HepG2 (cell line): ENCODE data around the gene FUT3. TPM values are rescaled to one million over a fixed set of nuclear protein-coding genes. Genes with fewer than 3 reads are reported as not detected.

Experiments
- CREB1 ChIP-seq, 2 experiments: fragments of 450-650 bp in 1 of 2; IDR thresholded peaks; 2 replicates each; pipeline ENCODE4 v1.6.1; 2016 to 2017; ENCODE audit warnings: control low read depth in 1 of 2, mild to moderate bottlenecking in 1 of 2, missing compliant biosample characterization in 1 of 2, missing genetic modification characterization in 1 of 2
- DMAP1 ChIP-seq: IDR thresholded peaks from 2 replicates; pipeline ENCODE4 v1.6.1; 2016
- FOXO1 ChIP-seq: sonication (generic); formaldehyde crosslinking; IDR thresholded peaks from 2 replicates; pipeline ENCODE4 v1.4.0; 2020; ENCODE audit warnings: missing genetic modification reagents
- FOXO4 ChIP-seq: sonication (generic); formaldehyde crosslinking; conservative IDR thresholded peaks from 2 replicates; pipeline ENCODE4 v1.8.1; 2023; ENCODE audit warnings: missing genetic modification reagents
- HMG20B ChIP-seq: conservative IDR thresholded peaks from 2 replicates; pipeline ENCODE4 v1.6.1; 2016; ENCODE audit warnings: missing genetic modification reagents, missing compliant biosample characterization
- PCBP2 ChIP-seq: fragments of 200-400 bp; formaldehyde crosslinking; optimal IDR thresholded peaks from 2 replicates; pipeline ENCODE3; 2018; ENCODE audit warnings: low read length, low read depth; ENCODE audit not compliant: poor library complexity, severe bottlenecking
- RBM22 ChIP-seq: fragments of 200-400 bp; formaldehyde crosslinking; optimal IDR thresholded peaks from 2 replicates; pipeline ENCODE3; 2017; ENCODE audit warnings: mild to moderate bottlenecking, low read length, moderate library complexity
- RERE ChIP-seq: IDR thresholded peaks from 2 replicates; pipeline ENCODE4 v1.6.1; 2016; ENCODE audit warnings: low read depth, missing genetic modification reagents, missing compliant biosample characterization
- SCMH1 ChIP-seq: sonication (generic); formaldehyde crosslinking; IDR thresholded peaks from 2 replicates; pipeline ENCODE4 v1.9.0; 2021; ENCODE audit warnings: missing genetic modification reagents, mild to moderate bottlenecking, borderline replicate concordance
- SMAD3 ChIP-seq: sonication (generic); formaldehyde crosslinking; IDR thresholded peaks from 2 replicates; pipeline ENCODE4 v1.4.0; 2020; ENCODE audit warnings: missing genetic modification reagents
- STAG1 ChIP-seq: sonication (generic); formaldehyde crosslinking; IDR thresholded peaks from 2 replicates; pipeline ENCODE4 v1.4.0; 2020; ENCODE audit warnings: missing genetic modification reagents
- TERF1 ChIP-seq: sonication (generic); formaldehyde crosslinking; IDR thresholded peaks from 2 replicates; pipeline ENCODE4 v1.8.0; 2022; ENCODE audit warnings: mild to moderate bottlenecking, missing genetic modification reagents, moderate library complexity
- ZMYM2 ChIP-seq: sonication (generic); formaldehyde crosslinking; IDR thresholded peaks from 2 replicates; pipeline ENCODE4 v1.8.0; 2022; ENCODE audit warnings: mild to moderate bottlenecking, missing genetic modification reagents
- ZNF260 ChIP-seq: sonication (generic); formaldehyde crosslinking; IDR thresholded peaks from 2 replicates; pipeline ENCODE4 v1.4.0; 2020; ENCODE audit warnings: missing genetic modification reagents, low read depth, mild to moderate bottlenecking, borderline replicate concordance
- ZNF367 ChIP-seq: sonication (generic); formaldehyde crosslinking; IDR thresholded peaks from 2 replicates; pipeline ENCODE4 v1.4.0; 2020; ENCODE audit warnings: missing genetic modification reagents, borderline replicate concordance
- ZNF609 ChIP-seq: sonication (generic); formaldehyde crosslinking; IDR thresholded peaks from 2 replicates; pipeline ENCODE4 v1.4.0; 2020; ENCODE audit warnings: mild to moderate bottlenecking, missing genetic modification reagents, borderline replicate concordance
- polyA plus RNA-seq, 8 experiments: library from polyadenylated mRNA; depleted of rRNA in 3 of 8; stranded (reverse) in 7 of 8; unstranded in 1 of 8; fragments of >200 nt; fragmentation: Illumina TruSeq in 4 of 8; extraction: Trizol in 4 of 8; gene quantifications; 2 replicates each; pipeline versions ENCODE4 v1.2.1 to v1.2.3, GENCODE V29; 2011 to 2016; ENCODE audit warnings: low read depth in 4 of 8, missing spikeins in 1 of 8, mixed read lengths in 1 of 8; ENCODE audit not compliant: insufficient read depth in 1 of 8
- total RNA-seq, 5 experiments: library from RNA; depleted of rRNA; stranded (reverse); fragments of >200 nt; fragmentation: Illumina TruSeq; extraction: Trizol; gene quantifications; 2 replicates each; pipeline ENCODE4 v1.2.3, GENCODE V29; 2016; ENCODE audit warnings: low read depth in 1 of 5

FUT3 gene
- total and polyA plus RNA-seq, 2 of the 13 experiments (the other 11 are each of a cell fraction or from before 2014, with no cell fraction given) = 0.53 to 1.1 TPM

GRCh38 chr19:5880604-5881078, 29.4 kb upstream of the FUT3 start (continued):
- TF ChIP-seq RERE (CRISPR knock-in tag) (0 out of 2 replicates have a peak, but pooled peaks have one; percentile 58), SCMH1 (CRISPR knock-in tag) (no peak), FOXO4 (CRISPR knock-in tag) (no peak), ZNF260 (CRISPR knock-in tag) (no peak), DMAP1 (peak; percentile 38; the same call in 1 of the 2 replicates), TERF1 (no peak), ZNF367 (CRISPR knock-in tag) (no peak), CREB1 (IDR thresholded peaks at IDR 0.05) (no peak), CREB1 (CRISPR knock-in tag; IDR thresholded peaks at IDR 0.05) (0 out of 2 replicates have a peak, but pooled peaks have one; percentile 53), PCBP2 (no peak), ZMYM2 (CRISPR knock-in tag) (peak; percentile 50; the same call in 1 of the 2 replicates), HMG20B (CRISPR knock-in tag) (0 out of 2 replicates have a peak, but pooled peaks have one; percentile 44), ZNF609 (CRISPR knock-in tag) (peak; percentile 66; the same call in 1 of the 2 replicates), FOXO1 (CRISPR knock-in tag) (peak; percentile 91), RBM22 (no peak), SMAD3 (CRISPR knock-in tag) (peak; percentile 81; the same call in 1 of the 2 replicates), STAG1 (CRISPR knock-in tag) (peak; percentile 28; the same call in 1 of the 2 replicates)
